Liver (tissue), 9 donors: Measurements from ENCODE around the gene SLC5A3. TPM values are rescaled to one million over a fixed set of nuclear protein-coding genes. Genes with fewer than 3 reads are reported as not detected.

Experiments used
- DNase-seq: peaks from one replicate; pipeline ENCODE4 v3.0.0-alpha.2; 2017; ENCODE audit warnings: low spot score
- H3K27ac ChIP-seq, 2 donors: one replicate each; pipeline ENCODE4 v1.7.0; 2013; ENCODE audit warnings: inconsistent platforms in 2 of 2, low read length in 2 of 2, control low read depth in 1 of 2, low read depth in 1 of 2, mild to moderate bottlenecking in 1 of 2
- H3K27me3 ChIP-seq, 4 donors: one replicate each; pipeline versions ENCODE4 v1.6.1 to v1.7.0; 2013; ENCODE audit warnings: low read length in 3 of 4, inconsistent platforms in 1 of 4, mild to moderate bottlenecking in 1 of 4, moderate library complexity in 1 of 4; ENCODE audit not compliant: control insufficient read depth in 4 of 4, insufficient read depth in 4 of 4
- H3K36me3 ChIP-seq, 4 donors: one replicate each; pipeline versions ENCODE4 v1.6.1 to v1.7.0; 2013; ENCODE audit warnings: low read length in 3 of 4, mild to moderate bottlenecking in 3 of 4, low read depth in 1 of 4, moderate library complexity in 1 of 4; ENCODE audit not compliant: control insufficient read depth in 4 of 4, insufficient read depth in 3 of 4
- H3K4me1 ChIP-seq, 4 donors: one replicate each; pipeline versions ENCODE4 v1.6.1 to v1.7.0; 2013; ENCODE audit warnings: low read length in 3 of 4, mild to moderate bottlenecking in 3 of 4, moderate library complexity in 1 of 4; ENCODE audit not compliant: control insufficient read depth in 4 of 4, insufficient read depth in 4 of 4
- H3K4me3 ChIP-seq, 3 donors: one replicate each; pipeline versions ENCODE4 v1.6.1 to v1.7.0; 2013; ENCODE audit warnings: low read length in 3 of 3, control low read depth in 1 of 3, low read depth in 1 of 3, mild to moderate bottlenecking in 1 of 3
- H3K9ac ChIP-seq, 2 donors: one replicate each; pipeline ENCODE4 v1.7.0; 2013; ENCODE audit warnings: low read length in 2 of 2, mild to moderate bottlenecking in 2 of 2, moderate library complexity in 2 of 2, control low read depth in 1 of 2, low read depth in 1 of 2
- H3K9me3 ChIP-seq, 4 donors: one replicate each; pipeline versions ENCODE4 v1.6.1 to v1.7.0; 2013; ENCODE audit warnings: low read length in 3 of 4; ENCODE audit not compliant: control insufficient read depth in 4 of 4
- ATF3 ChIP-seq: IDR thresholded peaks from 2 replicates; pipeline ENCODE4 v1.6.1; 2016; ENCODE audit warnings: antibody characterized with exemption
- CTCF ChIP-seq: fragments of 150-350 bp; IDR thresholded peaks from 2 replicates; pipeline ENCODE4 v1.5.1; 2017; ENCODE audit warnings: improper control_type of control experiment, low read depth, low read length; ENCODE audit not compliant: missing input control
- EGR1 ChIP-seq, 2 donors: IDR thresholded peaks; 2 replicates each; pipeline ENCODE4 v1.6.1; 2016 to 2018; ENCODE audit warnings: antibody characterized with exemption in 2 of 2, low read depth in 2 of 2
- FOXA1 ChIP-seq: IDR thresholded peaks from 2 replicates; pipeline ENCODE4 v1.6.1; 2016; ENCODE audit warnings: antibody characterized with exemption
- FOXA2 ChIP-seq: IDR thresholded peaks from 2 replicates; pipeline ENCODE4 v1.6.1; 2016; ENCODE audit warnings: antibody characterized with exemption
- GABPA ChIP-seq, 2 donors: IDR thresholded peaks in 1 of 2; conservative IDR thresholded peaks in 1 of 2; 2 replicates each; pipeline ENCODE4 v1.6.1; 2016; ENCODE audit warnings: antibody characterized with exemption in 2 of 2, mild to moderate bottlenecking in 1 of 2, moderate library complexity in 1 of 2
- HNF4A ChIP-seq, 2 donors: conservative IDR thresholded peaks; 2 replicates each; pipeline ENCODE4 v1.6.1; 2016; ENCODE audit warnings: antibody characterized with exemption in 2 of 2, mild to moderate bottlenecking in 2 of 2
- HNF4G ChIP-seq: IDR thresholded peaks from 2 replicates; pipeline ENCODE4 v1.6.1; 2016; ENCODE audit warnings: antibody characterized with exemption
- JUND ChIP-seq, 2 donors: IDR thresholded peaks; 2 replicates each; pipeline ENCODE4 v1.6.1; 2016; ENCODE audit warnings: antibody characterized with exemption in 2 of 2
- MAX ChIP-seq: IDR thresholded peaks from 2 replicates; pipeline ENCODE4 v1.6.1; 2016; ENCODE audit warnings: antibody characterized with exemption
- NR2F2 ChIP-seq: IDR thresholded peaks from 2 replicates; pipeline ENCODE4 v1.6.1; 2016; ENCODE audit warnings: antibody characterized with exemption
- RAD21 ChIP-seq, 2 donors: IDR thresholded peaks; 2 replicates each; pipeline ENCODE4 v1.6.1; 2016; ENCODE audit warnings: antibody characterized with exemption in 2 of 2, mild to moderate bottlenecking in 2 of 2
- REST ChIP-seq: IDR thresholded peaks from 2 replicates; pipeline ENCODE4 v1.6.1; 2016; ENCODE audit warnings: antibody characterized with exemption, mild to moderate bottlenecking
- RXRA ChIP-seq, 2 donors: IDR thresholded peaks; 2 replicates each; pipeline ENCODE4 v1.6.1; 2017 to 2018; ENCODE audit warnings: antibody characterized with exemption in 2 of 2, mild to moderate bottlenecking in 1 of 2
- SP1 ChIP-seq: IDR thresholded peaks from 2 replicates; pipeline ENCODE4 v1.6.1; 2018; ENCODE audit warnings: antibody characterized with exemption, mild to moderate bottlenecking
- TAF1 ChIP-seq: conservative IDR thresholded peaks from 2 replicates; pipeline ENCODE4 v1.6.1; 2016; ENCODE audit warnings: antibody characterized with exemption, mild to moderate bottlenecking
- YY1 ChIP-seq: IDR thresholded peaks from 2 replicates; pipeline ENCODE4 v1.6.1; 2016; ENCODE audit warnings: antibody characterized with exemption, mild to moderate bottlenecking
- ZBTB33 ChIP-seq: IDR thresholded peaks from 2 replicates; pipeline ENCODE4 v1.6.1; 2016; ENCODE audit warnings: antibody characterized with exemption
- WGBS: extraction: QIAGEN DNeasy Blood & Tissue Kit; methylation state at CpG from one replicate; pipeline ENCODE4 v1.1.7; 2013; 5-methylcytosine and 5-hydroxymethylcytosine counted together
- polyA plus RNA-seq, 2 donors: library from polyadenylated mRNA; stranded (reverse) in 1 of 2; unstranded in 1 of 2; fragments of 200-250 nt in 1 of 2; fragments of >200 nt in 1 of 2; fragmentation: Nextera tagmentation in 1 of 2; extraction: Ambion mirVana in 1 of 2; gene quantifications; one replicate each; pipeline versions ENCODE4 v1.2.1 to v1.2.3, GENCODE V29; 2013 to 2015
- total RNA-seq, 2 donors: library from RNA; depleted of rRNA; stranded (reverse); fragments of >200 nt; gene quantifications; one replicate each; pipeline ENCODE4 v1.2.3, GENCODE V29; 2014
- donor health status: healthy.
- donor health status: healthy.
- donor health status: healthy.
- donor health status: healthy.
- donor health status: healthy.

Gene SLC5A3
- total and polyA plus RNA-seq, 4 donors, result 1.5 to 16.6 (median 8.1) TPM

- peaks cover 0 to 18% (median 10%) of the 10 kb centered on the region in 4 donors for H3K4me1 ChIP-seq
- no peak overlapping the region for H3K9ac ChIP-seq
- no peak for DNase-seq
- H3K27ac ChIP-seq, result no peak overlapping the region
- H3K36me3 ChIP-seq, result no peaks in the 10 kb centered on the region
- H3K9me3 ChIP-seq, result no peaks in the 10 kb centered on the region
- no peak overlapping the region for H3K4me3 ChIP-seq
- WGBS, result 87% methylated on average over 9 of the region's 9 CpGs
- no peaks in the 10 kb centered on the region for H3K27me3 ChIP-seq
- TF ChIP-seq HNF4A (conservative IDR thresholded peaks at IDR 0.05) (no peak), RXRA (IDR thresholded peaks at IDR 0.05) (no peak), EGR1 (IDR thresholded peaks at IDR 0.05; ENCODE audit: low read depth in 2 of 2) (no peak), RAD21 (IDR thresholded peaks at IDR 0.05) (no peak), NR2F2 (no peak), CTCF (no peak), FOXA1 (no peak), TAF1 (no peak), HNF4G (no peak), GABPA (IDR thresholded peaks at IDR 0.05 in 1 of 2, conservative IDR thresholded peaks at IDR 0.05 in 1 of 2) (no peak), REST (no peak), JUND (IDR thresholded peaks at IDR 0.05) (no peak), ZBTB33 (no peak), YY1 (no peak), SP1 (no peak), FOXA2 (no peak), MAX (no peak), ATF3 (no peak)
Observed at GRCh38 chr21:34071683-34072082, 1.7 kb upstream of the SLC5A3 start.
